Right ventricle myocardium inferior (tissue), 1 donor: Measurements from ENCODE around the gene SPX. TPM values are rescaled to one million over a fixed set of nuclear protein-coding genes. Genes with fewer than 3 reads are reported as not detected.

Source experiments
- ATAC-seq: fragments of 200-7000 bp; cut with Tn5 transposase; one replicate; pipeline ENCODE4 v1.9.1; 2020; ENCODE audit warnings: mild to moderate bottlenecking, moderate library complexity
- DNase-seq: peaks from one replicate; pipeline ENCODE4 v3.0.0; 2021; ENCODE audit errors: missing footprints
- intact Hi-C: fragments of 100-400 bp; cut with DNase I; formaldehyde crosslinking; loops from one replicate; pipeline ENCODE4 v1.11.0; 2022
- total RNA-seq: library from RNA; stranded (reverse); fragmentation: NEBNext Ultra II Directional; extraction: Animal tissue kit (Norgen Biotek cat#: 25700); gene quantifications from one replicate; pipeline ENCODE4 v1.2.1, GENCODE V29; 2021
- donor health status: DM: no; HTN: yes; CAD: no; lungs with severe emphysema.

SPX gene
- total RNA-seq, 1 donor from 2014 or later, result 12.4 TPM

DNA sequence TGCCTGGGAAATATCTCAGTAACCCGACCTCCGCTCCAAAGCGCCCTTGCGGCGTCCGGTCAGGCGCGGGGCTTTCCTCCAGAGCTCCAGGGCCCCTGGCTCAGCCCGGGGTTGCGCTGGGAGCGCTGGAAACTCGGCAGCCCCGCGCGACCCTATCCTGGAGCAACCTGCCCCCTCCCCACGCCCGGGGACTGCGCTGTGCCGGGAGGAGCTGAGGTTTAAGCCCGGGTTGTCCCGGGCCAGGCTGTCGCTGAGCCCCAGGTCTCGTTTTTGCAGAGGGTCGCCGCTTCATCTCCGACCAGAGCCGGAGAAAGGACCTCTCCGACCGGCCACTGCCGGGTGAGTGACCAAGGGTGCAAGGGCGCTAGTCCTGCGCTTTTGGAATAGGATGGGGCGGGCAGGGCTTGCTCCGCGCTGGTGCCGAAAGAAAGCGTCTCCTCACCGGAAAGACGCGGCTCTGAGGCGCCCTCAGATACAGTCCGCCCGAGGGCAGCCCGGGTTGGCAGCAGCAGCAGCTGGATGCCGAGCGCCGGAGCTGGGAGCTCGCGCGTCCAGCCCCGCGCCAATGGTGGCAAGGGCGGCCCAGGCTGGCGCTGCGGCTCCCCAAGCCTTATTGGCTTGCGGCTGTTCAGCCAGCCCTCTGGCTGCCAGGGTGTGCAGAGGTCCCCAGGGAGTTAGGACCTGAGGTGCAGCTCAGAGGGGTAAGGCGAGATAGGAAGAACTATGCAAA, 1.5 kb downstream of the SPX start:
- DNase-seq, result peak; percentile 74
- intact Hi-C loops, result loop anchor here (10.0 kb wide), 2 partner anchors 77 to 157 kb away; partner anchors contain the start of gene GYS2
- peak; percentile 94 for ATAC-seq

GRCh38 chr12:21528953-21529352, 2.9 kb downstream of the SPX start:
- intact Hi-C loops, result loop anchor here (10.0 kb wide), 2 partner anchors 76 to 156 kb away; partner anchors contain the start of gene GYS2
- DNase-seq, result no peak

GRCh38 chr12:21529456-21529855, 3.4 kb downstream of the SPX start:
- no peak for DNase-seq
- no peak for ATAC-seq
- intact Hi-C loops, result loop anchor here (10.0 kb wide), 2 partner anchors 75 to 155 kb away; partner anchors contain the start of gene GYS2

More at GRCh38 chr12:21528953-21529352, 2.9 kb downstream of the SPX start:
- ATAC-seq, result peak; percentile 51

DNA sequence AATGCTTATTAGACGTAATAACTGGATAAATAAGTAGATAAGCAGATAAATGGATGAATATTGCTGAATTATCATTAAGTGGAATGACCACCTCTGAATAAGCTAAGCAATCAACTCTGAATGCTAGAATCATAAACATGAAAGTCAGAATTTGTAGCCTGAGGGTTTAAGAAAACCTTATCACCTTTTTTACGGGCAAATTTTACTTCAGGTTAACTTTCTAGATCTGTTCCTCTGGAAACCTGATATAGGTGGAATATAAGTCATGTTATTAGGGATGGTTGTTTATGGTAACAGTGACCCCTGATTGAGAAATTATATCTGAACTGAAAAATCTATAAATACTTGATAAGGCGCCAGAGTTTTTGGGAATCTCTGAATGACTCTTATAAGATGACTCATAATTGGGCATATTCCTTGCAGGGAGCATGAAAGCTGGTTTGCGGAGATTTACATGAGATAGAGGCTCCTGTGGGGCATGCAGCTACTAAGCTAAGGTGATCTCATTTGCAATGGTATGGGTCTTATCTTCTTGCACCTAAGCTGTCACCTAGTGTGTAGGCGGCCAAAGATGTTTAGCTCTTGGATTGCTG, 12.1 kb downstream of the SPX start:
- ATAC-seq, result no peak
- intact Hi-C loops, result no loop called here

GRCh38 chr12:21539797-21540196, 13.7 kb downstream of the SPX start:
- DNase-seq (no peak), ATAC-seq (no peak)
- intact Hi-C loops, result no loop called here

More for the DNA sequence above, 12.1 kb downstream of the SPX start:
- no peak for DNase-seq

DNA sequence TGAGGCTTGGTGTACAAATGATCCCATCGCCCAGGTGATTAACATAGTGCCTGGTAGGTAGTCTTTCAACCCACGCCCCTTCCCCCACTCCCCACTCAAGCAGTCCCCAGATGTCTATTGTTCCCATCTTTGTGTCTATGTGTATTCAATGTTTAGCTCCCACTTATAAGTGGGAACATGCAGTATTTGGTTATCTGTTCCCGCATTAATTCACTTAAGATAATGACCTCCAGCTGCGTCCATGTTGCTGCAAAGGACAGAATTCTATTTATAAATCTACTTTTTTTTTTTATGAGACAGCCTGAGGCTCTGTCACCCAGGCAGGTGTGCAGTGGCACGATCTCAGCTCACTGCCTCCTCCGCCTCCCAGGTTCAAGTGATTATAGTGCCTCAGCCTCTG, 15.7 kb downstream of the SPX start:
- DNase-seq (no peak), ATAC-seq (no peak)
- intact Hi-C loops, result no loop called here

DNA sequence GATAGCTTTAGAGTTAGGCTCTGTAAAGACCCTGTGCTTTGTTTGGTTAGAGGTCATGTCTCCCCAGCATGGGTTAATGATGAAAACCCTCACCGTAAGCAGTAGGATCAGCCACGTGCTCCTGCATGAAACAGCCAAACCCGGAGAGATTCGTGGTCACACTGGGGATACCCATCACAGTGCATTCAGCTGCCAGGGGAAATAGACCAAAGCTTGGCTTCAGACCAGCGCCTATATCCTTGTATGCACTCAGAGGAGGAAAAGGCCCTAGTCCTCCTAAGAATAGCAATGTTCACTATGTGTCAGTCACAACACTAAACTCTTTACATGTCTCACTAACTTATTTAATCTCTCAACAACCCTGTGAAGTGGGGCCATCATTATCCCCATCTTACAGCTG, 16.3 kb downstream of the SPX start:
- DNase-seq, result no peak
- peak; percentile 63 for ATAC-seq
- intact Hi-C loops, result no loop called here

GRCh38 chr12:21543151-21543550, 17.1 kb downstream of the SPX start:
- DNase-seq (no peak), ATAC-seq (no peak)
- intact Hi-C loops, result no loop called here

- DNase-seq, result no peak
- intact Hi-C loops, result no loop called here
Measured at GRCh38 chr12:21545557-21545956, 19.5 kb downstream of the SPX start.

GRCh38 chr12:21546716-21547115, 20.6 kb downstream of the SPX start:
- intact Hi-C loops, result no loop called here
- DNase-seq (no peak), ATAC-seq (no peak)

More at GRCh38 chr12:21545557-21545956, 19.5 kb downstream of the SPX start:
- no peak for ATAC-seq

GRCh38 chr12:21547437-21547836, 21.3 kb downstream of the SPX start:
- intact Hi-C loops, result no loop called here
- DNase-seq (no peak), ATAC-seq (no peak)

DNA sequence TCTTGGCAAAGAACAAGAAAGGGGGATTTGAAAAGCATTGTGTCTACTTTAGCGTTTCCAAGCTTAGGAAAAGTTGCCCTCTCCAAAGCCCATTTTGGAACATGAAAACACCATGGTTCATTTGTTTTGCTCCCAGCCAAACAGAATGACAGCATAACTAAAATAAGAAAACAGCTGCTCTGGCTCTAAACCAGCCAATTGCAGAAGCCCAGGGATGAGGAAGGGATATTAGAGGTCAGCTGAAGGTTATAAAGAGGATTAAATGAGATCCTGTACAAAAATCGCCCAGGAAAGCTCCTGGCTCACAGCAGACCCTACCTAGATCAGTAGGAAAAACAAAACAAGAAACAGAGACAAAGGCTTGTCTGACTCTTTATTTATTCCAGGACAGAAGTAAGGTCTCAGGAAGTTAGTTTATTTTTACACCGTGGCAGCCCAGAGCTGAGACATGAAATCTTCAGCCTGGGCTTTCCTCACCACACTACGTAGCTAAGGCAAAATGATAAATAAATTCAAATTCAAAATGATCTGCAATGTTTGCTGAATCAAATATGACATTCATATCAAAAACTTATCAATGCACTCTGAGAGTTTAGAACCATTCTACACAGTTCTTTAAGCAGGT, 25.9 kb downstream of the SPX start:
- ATAC-seq (peak; percentile 77), DNase-seq (no peak)
- intact Hi-C loops, result no loop called here

DNA sequence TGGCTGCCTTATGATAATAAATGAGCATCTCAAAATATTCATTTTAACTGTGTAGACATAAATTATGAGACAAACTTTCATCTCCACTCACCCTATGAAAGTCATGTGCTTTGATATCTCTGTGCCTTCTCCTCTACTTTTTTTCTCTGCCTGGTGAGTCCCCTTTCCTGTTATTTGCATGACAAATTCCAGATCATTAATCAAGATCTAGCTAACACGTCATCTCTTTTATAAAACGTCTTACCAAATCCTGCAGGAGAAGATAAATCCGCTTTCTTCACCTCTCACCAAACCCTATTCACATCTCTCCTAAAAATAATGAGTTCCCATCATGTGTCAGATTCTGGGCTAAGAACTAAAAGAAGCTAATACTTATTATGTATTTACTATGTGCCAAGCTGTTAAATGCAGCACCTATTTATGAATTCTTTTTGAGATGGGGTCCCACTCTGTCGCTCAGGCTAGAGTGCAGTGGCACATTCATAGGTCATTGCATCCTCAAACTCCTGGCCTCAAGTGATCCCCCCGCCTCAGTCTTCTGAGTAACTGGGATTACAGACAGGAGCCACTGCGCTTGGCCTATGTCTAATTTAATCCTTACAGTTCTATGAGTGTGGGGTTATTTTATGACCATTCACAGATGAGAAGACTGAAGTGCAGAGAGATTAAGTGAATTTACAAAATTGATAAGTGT, 26.7 kb downstream of the SPX start:
- ATAC-seq (no peak), DNase-seq (no peak)
- intact Hi-C loops, result no loop called here

GRCh38 chr12:21553329-21553675, 27.2 kb downstream of the SPX start:
- no peak for DNase-seq
- intact Hi-C loops, result no loop called here
- no peak for ATAC-seq

DNA sequence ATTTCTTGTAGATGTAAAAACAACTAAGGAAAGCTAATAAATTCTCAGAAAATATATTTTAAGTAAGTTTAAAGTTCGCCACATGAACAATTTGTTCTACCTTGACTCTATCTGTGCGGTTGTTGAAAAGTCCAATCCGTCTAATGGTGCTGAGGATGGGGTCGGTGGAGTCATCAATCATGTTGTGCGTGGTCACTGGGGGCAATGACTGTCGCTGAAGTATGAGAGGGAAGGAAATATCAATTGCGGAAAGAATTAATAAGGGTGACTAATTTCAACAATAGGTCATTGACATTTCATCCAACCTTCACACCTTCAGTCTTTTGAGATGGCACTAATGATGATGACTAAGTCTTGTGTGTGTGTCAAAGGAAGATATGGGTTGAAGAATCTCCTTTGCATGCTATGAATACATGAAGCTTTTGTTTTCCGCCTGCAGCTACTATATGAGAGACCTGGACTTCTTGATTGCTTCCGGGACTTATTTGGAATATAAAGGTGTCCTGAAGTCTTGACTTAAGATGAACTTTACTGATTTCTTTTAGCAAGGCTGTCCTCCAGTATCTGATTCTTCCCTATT, 32.1 kb downstream of the SPX start:
- ATAC-seq (no peak), DNase-seq (no peak)
- intact Hi-C loops, result no loop called here

DNA sequence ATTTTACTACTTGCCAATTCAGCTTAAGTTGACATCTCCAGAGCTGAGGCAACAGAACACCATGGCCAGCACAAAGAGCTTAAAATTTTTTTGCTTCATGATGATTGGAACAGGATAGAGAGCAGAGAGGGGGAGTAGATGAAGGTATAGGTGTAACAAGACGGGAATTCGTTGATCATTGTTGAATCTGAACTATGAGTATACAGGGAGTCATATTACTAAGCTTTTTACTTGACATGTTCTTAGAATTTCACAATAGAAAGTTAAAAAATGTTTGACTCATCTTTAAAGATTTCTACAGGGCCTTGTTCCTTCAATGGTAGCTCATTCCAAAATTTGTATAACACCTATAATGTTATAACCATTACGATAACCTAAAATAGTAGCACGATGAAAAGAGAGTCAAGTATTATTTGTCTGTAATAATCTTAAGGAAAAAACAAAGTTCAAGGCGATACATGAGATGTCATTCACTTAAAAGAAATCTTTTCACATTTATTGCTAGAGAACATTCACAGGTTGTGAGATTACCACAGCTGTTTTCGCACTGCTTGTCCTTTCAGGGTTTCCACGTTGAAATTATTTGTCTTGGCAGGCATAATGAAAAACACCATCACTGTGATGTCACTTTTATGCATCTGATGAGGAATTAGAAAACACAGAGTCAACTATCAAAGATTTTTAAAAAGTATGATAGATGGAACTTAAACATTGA, 33.9 kb downstream of the SPX start:
- ATAC-seq (peak; percentile 42), DNase-seq (no peak)
- intact Hi-C loops, result no loop called here

DNA sequence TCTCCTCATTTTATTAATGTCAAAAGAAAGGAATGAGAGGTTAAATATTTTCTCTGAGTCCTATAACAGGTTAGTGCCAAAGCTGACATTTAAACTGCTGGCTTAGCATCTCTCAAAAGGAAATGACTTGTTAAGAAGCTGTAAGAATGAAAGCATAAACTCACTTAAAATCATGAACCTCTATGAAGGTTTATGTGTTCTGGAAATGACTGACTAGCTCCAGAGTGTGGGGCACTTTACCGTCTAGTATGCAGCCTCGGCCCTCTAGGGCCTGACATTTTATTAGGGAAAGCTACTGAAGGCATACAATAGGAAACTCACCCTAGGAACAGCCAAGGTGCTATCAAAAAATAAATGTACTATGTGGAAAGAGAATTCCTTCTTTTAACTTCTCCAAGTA, 35.1 kb downstream of the SPX start:
- intact Hi-C loops, result no loop called here
- DNase-seq, result no peak
- ATAC-seq, result no peak

DNA sequence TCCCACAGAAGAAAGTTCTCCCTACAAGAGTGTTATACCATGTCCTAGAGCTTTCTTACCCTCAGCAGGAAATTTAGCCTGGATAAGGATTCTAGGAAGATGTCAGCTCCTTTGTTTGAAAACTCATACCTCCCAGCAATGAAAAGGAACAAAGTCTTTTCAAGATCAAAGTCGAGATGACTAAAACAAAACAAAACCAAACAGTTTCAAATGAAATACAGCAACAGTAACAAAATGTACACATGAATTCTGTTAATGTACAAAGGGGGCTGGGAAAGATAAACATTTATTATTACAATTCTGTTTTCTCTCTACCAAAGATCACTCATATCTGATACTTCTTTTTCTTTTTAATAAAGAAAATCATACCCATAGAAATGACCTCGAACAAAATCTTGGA, 36.8 kb downstream of the SPX start:
- no peak for ATAC-seq
- DNase-seq, result no peak
- intact Hi-C loops, result no loop called here
